NCI-H2196 (cell line): Measurements from ENCODE around the gene PRSS38.

Source experiments
- DNase-seq: peaks from one replicate; lab custom pipeline; 2025; ENCODE audit not compliant: unreplicated experiment; lab: John Stamatoyannopoulos, UW

PRSS38 gene

DNA sequence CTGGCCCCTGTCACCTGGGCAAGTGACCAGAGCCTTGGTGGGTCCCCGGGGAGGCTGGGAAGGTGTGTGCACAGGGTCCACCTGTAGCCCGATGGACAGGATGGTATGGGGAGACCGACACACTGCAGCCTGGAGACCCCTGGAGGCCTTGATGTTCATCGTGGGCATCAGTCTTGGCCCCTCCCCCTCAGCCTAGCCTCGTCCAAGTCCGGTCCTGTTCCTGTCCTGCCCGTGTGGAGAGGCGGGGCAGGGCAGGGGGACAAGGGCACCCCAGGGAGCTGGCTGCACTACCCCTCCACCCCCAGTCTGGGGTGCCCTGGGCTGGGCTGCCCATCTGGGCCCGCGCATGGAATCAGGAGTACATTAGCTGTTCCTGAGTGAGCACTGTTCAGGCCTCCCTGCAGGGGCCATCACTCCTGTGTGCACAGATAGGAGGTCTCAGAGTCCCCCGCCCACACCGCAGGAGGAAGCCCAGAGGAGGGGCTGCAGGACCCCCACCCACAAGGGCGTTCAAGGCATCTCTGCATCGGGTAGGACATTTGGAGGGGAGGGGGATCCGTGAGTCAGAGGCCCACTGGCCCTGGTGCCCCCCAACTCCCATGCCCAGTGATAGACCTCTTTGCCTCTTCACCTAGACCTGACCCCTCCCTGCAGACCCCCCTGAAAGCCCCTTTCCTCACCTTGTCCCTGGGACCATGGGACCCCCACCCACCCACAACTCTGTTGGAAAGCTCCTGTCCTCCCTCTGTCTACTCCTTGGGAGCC, 69.1 kb downstream of the PRSS38 start:
- DNase-seq: no peak

GRCh38 chr1:227885135-227885647, 69.7 kb downstream of the PRSS38 start:
- no peak for DNase-seq

- DNase-seq: peak; percentile 14
These were observed 70.4 kb downstream of the PRSS38 start for GRCh38 chr1:227885648-227886502.

GRCh38 chr1:227886503-227886961, 71.1 kb downstream of the PRSS38 start:
- no peak for DNase-seq

DNA sequence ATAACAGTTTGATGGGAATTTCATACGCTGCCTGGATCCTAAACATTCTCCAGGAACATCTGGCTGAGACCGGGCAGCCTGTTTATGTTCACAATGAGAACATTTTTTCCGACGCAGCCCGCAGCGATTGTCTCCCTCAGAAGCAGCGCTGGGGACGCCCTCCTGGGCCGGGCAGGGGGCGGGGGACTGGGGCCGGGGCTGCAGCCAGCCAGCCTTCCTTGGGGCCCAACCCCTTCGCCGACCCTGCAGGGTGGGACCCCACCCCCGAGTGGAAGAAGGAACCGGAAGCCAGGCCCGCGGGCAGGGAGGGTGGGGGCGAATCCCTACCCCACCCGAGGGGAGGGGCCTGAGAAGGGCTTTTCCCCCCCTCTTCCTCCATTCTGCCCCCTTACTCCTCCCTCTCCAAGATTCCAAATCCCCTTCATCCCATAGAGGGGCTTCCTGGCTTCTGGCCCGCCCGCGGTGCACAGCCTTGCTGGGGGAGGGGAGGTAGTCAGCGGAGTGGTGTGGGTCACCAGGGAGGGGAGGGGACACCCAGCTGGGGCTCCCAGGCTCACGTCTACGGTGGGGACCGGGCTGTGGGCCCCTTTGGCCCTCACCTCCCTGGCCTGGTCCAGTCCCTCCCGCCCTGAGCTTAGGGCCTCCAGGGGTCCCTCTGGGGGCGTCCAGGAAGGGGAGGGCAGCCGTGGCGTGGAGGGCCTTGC, 71.7 kb downstream of the PRSS38 start:
- DNase-seq: no peak

- no peak for DNase-seq
These were observed 72.4 kb downstream of the PRSS38 start for GRCh38 chr1:227887697-227888403.

- DNase-seq: no peak
These were observed 73.0 kb downstream of the PRSS38 start for GRCh38 chr1:227888404-227889046.

DNA sequence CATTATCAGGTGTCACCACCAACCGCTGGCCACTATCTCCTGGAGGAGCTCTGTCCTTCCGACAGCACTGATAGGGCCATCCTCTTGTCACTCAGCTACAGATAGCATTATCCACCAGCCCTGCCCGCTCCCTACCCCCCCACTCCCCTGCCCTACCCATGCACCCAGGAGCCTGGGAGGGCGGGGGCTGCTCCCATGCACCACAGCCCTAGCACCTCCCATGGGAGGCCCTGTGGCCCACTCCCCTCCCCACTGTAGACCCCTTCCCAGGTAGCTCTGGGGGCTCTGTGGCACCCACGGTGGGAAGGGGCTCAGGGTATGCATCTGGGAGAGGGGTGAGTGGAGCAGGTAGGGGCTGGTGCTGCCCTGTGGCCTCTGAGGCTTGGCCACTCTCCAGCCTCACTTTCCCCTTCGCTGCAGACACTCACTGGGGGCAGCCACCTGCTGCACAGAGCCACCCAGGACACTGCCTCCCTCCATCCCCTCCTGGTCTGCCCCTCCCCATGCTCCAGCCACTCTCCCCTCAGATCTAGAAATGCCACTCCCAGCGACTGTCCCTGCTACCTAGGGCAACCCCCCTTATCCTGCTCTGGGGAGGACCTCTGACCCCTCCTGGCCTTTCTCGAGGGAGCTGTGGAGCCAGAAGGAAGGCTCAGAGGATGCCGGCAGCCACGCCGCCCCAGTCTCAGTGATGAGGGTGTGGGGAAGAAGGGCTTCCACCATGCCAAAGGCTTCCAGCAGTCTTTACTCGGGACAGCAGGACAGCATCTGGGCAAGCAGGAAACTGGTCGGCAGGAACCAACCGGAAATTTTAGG, 73.8 kb downstream of the PRSS38 start:
- DNase-seq: no peak

GRCh38 chr1:227889863-227890405, 74.5 kb downstream of the PRSS38 start:
- no peak for DNase-seq

DNA sequence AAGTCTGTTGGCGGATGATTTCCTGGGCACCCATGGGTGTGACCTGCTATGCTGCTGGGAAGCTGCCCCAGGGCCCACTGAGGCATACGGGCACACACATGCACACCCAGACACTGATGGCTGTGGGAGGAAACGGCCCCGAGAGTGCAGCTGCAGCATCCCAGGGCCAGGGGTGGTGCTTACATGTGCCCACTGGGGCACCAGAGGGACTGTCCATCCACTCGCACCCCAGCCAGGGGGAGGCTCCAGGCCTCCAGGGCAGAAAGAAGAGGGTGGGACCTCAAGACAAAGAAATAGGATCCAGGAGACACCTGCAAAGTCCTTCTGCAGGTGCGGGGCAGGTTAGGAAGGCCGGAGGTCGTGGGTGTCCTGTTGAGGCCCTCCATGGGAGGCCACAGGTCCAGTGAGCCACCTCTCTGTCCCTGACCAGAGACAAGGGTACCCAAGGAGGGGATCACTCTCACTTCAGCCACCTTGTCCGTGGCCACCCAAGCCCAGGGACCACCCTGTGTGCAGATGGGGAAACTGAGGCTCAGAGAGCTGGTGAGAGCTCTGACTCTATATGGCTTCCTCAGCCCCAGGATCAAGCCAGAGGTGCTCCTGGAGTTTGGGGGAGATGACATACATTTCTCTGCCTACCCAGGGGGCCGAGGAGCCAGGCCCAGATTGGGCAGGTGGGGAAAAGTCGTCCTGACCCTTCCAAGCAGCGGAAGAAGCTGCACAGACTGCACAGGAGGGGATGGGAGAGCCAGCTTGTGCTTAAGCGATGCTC, 75.2 kb downstream of the PRSS38 start:
- DNase-seq: no peak

DNA sequence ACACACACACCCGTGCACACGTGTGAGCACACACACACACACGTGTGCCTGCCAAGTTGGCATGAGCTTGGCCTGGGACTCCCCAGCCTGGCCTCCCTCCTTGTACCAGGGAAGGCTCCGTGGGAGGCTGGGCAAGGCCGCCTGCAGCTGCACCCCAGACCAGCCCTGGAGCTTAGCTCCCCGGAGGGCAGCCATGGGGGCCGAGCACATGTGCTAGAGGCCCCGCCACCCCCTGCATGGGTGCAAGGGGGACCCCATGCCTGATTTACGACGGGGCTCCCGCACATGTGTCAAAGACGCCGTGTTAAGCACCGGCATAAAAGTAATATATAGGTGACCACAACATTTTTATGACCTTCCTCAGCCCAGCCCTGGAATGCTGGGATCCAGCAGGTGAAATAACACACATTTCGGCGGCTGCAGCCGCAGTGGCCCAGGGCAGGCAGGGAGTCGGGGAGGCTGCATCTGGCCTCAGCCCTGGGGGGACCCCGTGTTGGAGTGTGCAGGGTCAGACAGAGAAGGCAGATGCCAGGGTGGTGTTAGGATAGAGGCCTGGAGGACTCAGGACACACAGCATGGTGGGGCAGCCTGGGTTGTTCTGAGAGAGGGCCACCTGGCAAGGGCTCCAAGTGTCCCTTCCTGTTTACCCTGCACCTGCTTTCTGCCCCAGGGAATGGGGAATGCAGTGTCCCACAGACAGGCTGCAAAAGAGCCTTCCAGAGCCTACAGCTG, 75.9 kb downstream of the PRSS38 start:
- DNase-seq: no peak

- no peak for DNase-seq
These were observed 76.5 kb downstream of the PRSS38 start for GRCh38 chr1:227891955-227892488.

- DNase-seq: no peak
These were observed 77.2 kb downstream of the PRSS38 start for GRCh38 chr1:227892489-227893299.

DNA sequence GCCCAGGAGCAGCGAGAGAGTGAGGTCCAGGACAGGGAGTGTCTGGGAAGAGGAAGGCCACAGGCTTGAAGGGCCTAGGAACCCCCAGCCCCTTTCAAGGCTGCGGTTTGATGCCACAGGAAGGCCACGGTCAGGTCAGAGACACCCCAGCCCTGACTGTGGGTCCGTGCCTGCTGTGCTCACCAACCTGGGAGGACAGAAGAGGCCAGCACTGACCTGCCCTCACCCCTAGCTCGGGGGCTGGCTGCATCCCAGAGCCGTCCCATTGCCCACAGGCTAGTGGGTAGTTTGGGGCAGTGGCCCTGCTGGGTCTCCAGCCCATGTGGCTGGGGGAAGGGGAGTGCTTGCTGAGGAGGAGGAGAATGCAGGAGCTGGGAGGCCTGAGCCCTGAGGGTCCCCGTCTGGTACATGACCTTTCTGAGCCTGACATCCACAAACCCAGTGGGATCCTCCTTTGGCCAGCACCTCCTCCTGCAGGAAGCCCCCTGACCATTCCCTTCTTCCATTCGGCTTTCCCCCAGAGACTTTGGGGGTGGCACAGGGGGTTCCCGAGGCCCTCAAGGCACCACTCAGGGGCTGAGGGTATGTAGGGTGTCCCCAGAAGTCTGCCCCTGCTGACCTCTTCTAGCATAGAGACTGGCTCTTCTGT, 77.9 kb downstream of the PRSS38 start:
- no peak for DNase-seq

DNA sequence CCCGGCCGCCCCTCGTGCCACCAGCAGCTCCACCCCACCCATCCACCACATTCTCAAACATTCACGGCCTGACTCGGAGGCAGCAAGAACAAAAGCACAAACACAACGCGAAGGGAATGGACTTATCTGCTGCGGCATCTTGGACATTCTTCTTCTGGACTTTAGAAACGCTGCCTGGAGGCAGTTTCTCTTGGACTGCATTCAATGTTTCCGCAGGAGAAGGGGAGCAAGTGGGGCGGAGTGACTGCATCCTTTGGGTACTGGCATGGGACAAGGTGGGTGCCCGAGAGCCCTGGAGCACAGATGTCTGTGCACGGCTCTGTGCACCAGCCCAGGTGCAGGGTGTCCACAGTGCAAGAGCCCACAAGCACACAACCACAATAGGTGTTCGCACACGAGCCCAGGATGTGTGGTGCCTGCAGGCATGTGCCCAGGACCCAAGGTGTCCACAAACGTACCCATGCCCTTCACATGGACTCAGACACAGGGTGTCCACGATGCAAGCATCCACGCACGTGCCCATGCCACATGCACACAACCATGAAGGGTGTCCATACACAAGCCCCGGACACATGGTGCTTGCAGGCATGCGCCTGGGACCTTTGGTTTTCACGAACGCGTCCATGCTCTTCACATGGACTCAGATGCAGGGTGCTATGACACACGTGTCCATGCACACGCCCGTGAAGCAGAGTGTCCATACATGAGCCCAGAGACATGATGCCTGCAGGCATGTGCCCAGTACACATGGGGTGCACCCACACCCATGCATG, 78.7 kb downstream of the PRSS38 start:
- no peak for DNase-seq
